ENCODE data around the gene SEMA3E. TPM values are rescaled to one million over a fixed set of nuclear protein-coding genes. Genes with fewer than 3 reads are reported as not detected.

Gene SEMA3E
- total RNA-seq, 2 donors from 2014 or later, result 339 to 438 TPM

DNA sequence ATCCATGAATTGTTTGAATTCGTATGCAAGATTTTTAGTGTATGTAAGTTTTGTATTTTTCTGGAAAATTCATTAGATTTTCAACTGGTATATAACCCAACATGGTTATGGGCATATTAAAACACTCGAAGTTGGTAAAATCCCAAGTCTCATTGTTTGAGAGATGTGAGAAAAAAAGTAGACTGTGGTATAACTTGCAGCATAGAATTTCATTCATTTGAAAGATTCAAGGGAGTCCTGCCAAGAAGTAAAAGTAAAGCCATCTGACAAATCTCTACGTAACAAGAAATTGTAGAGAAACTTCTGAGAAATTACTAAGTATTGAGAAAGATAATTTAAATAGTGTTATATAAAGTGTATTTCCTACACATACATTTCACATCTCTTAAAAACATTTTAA, 40.2 kb downstream of the SEMA3E start:
- no peaks in the 10 kb centered on the region for H3K27me3 ChIP-seq (ENCODE audit: control insufficient read depth, insufficient read depth, low read length, poor library complexity, severe bottlenecking)
- no peak for DNase-seq
- H3K36me3 ChIP-seq (ENCODE audit: control insufficient read depth, insufficient read depth, low read length), result peaks cover 22% of the 10 kb centered on the region
- peaks cover 29% of the 10 kb centered on the region for H3K36me3 Mint-ChIP-seq (ENCODE audit: low read depth)
- H3K9me3 Mint-ChIP-seq, result peaks cover 6% of the 10 kb centered on the region
- H3K27ac Mint-ChIP-seq, result no peak overlapping the region
- H3K9ac ChIP-seq (ENCODE audit: extremely low read depth, low read length, poor library complexity, severe bottlenecking), result no peak overlapping the region
- H3K27me3 Mint-ChIP-seq (ENCODE audit: insufficient read depth), result no peaks in the 10 kb centered on the region
- WGBS, 2 experiments (ENCODE audit: insufficient coverage in 1 of 2, insufficient read length in 1 of 2), result 80 to 94% methylated on average over 1 to 3 of the region's 3 CpGs
- peaks cover 12% of the 10 kb centered on the region for H3K4me1 Mint-ChIP-seq
- H3K4me3 ChIP-seq (ENCODE audit: low read length), result no peak overlapping the region
- no peak overlapping the region for H3K4me3 Mint-ChIP-seq
- H3K27ac ChIP-seq (ENCODE audit: low read depth, low read length), result no peak overlapping the region
- TF ChIP-seq, protein P1, sequence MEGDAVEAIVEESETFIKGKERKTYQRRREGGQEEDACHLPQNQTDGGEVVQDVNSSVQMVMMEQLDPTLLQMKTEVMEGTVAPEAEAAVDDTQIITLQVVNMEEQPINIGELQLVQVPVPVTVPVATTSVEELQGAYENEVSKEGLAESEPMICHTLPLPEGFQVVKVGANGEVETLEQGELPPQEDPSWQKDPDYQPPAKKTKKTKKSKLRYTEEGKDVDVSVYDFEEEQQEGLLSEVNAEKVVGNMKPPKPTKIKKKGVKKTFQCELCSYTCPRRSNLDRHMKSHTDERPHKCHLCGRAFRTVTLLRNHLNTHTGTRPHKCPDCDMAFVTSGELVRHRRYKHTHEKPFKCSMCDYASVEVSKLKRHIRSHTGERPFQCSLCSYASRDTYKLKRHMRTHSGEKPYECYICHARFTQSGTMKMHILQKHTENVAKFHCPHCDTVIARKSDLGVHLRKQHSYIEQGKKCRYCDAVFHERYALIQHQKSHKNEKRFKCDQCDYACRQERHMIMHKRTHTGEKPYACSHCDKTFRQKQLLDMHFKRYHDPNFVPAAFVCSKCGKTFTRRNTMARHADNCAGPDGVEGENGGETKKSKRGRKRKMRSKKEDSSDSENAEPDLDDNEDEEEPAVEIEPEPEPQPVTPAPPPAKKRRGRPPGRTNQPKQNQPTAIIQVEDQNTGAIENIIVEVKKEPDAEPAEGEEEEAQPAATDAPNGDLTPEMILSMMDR (conservative IDR thresholded peaks at IDR 0.05), result no peak
- H3K4me1 ChIP-seq (ENCODE audit: control insufficient read depth, insufficient read depth, low read length), result no peaks in the 10 kb centered on the region
- peaks cover 13% of the 10 kb centered on the region for H3K9me3 ChIP-seq (ENCODE audit: control insufficient read depth, low read length)

DNA sequence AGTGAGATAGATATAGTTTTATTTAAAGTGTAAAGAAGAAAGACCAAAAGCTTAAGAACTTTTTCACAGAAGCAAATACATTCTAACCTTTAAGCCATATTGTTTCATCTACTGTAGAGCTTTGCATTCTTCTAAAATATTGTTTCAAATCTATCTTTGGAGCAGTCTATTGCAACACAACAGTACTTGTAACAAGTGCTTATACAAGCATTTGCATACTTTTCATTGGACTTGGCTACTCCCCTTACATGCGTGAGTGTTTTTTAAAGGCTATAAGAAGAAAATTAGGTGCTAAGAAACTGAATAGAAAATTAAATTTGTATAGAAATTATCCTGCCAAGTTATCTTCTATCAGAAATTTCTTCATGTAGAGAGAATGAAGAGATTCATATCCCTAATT, 45.3 kb downstream of the SEMA3E start:
- 89% methylated on average over 1 of the region's 1 CpG; no CpG with 5 or more reads in 1 of the 2 experiments for WGBS, 2 experiments (ENCODE audit: insufficient coverage in 1 of 2, insufficient read length in 1 of 2)
- Histone ChIP-seq H3K9ac (ENCODE audit: extremely low read depth, low read length, poor library complexity, severe bottlenecking) (no peak overlapping the region), H3K27me3 (ENCODE audit: control insufficient read depth, insufficient read depth, low read length, poor library complexity, severe bottlenecking) (no peaks in the 10 kb centered on the region), H3K36me3 (ENCODE audit: control insufficient read depth, insufficient read depth, low read length) (peaks cover 31% of the 10 kb centered on the region), H3K27ac (ENCODE audit: low read depth, low read length) (no peak overlapping the region), H3K4me3 (ENCODE audit: low read length) (no peak overlapping the region), H3K4me1 (ENCODE audit: control insufficient read depth, insufficient read depth, low read length) (no peaks in the 10 kb centered on the region), H3K9me3 (ENCODE audit: control insufficient read depth, low read length) (peaks cover 13% of the 10 kb centered on the region)
- H3K27ac Mint-ChIP-seq, result no peak overlapping the region
- peaks cover 9% of the 10 kb centered on the region for H3K9me3 Mint-ChIP-seq
- H3K36me3 Mint-ChIP-seq (ENCODE audit: low read depth), result peaks cover 52% of the 10 kb centered on the region
- H3K27me3 Mint-ChIP-seq (ENCODE audit: insufficient read depth), result no peaks in the 10 kb centered on the region
- no peak for DNase-seq
- H3K4me3 Mint-ChIP-seq, result no peak overlapping the region
- TF ChIP-seq, protein P1 (conservative IDR thresholded peaks at IDR 0.05), result no peak
- peaks cover 6% of the 10 kb centered on the region for H3K4me1 Mint-ChIP-seq

DNA sequence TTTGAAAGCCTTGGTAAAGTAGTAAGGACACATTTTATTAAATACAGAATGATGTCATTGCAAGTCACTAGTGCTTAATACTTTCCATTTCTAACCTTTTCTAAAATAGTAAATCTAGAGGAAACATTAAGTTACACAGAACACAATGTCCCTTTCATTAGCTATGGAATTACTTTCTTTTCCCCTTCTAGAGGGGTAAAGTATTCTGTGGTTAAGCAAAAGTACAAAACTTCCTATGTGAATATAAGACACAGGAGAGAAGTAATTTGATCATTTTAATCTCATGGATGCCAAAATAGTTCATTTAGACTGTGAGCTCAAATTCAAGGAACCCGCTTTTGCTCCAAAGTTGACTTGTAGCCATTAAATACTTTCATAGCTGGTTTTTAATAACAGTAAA, 49.8 kb downstream of the SEMA3E start:
- Histone ChIP-seq H3K27me3 (ENCODE audit: control insufficient read depth, insufficient read depth, low read length, poor library complexity, severe bottlenecking) (no peaks in the 10 kb centered on the region), H3K4me1 (ENCODE audit: control insufficient read depth, insufficient read depth, low read length) (no peaks in the 10 kb centered on the region), H3K27ac (ENCODE audit: low read depth, low read length) (no peak overlapping the region), H3K9ac (ENCODE audit: extremely low read depth, low read length, poor library complexity, severe bottlenecking) (no peak overlapping the region), H3K9me3 (ENCODE audit: control insufficient read depth, low read length) (no peaks in the 10 kb centered on the region), H3K36me3 (ENCODE audit: control insufficient read depth, insufficient read depth, low read length) (peaks cover 13% of the 10 kb centered on the region), H3K4me3 (ENCODE audit: low read length) (no peak overlapping the region)
- H3K9me3 Mint-ChIP-seq, result peaks cover 2% of the 10 kb centered on the region
- no peaks in the 10 kb centered on the region for H3K4me1 Mint-ChIP-seq
- H3K36me3 Mint-ChIP-seq (ENCODE audit: low read depth), result peaks cover 23% of the 10 kb centered on the region
- H3K27ac Mint-ChIP-seq, result no peak overlapping the region
- TF ChIP-seq, protein P1 (conservative IDR thresholded peaks at IDR 0.05), result no peak
- no peak overlapping the region for H3K4me3 Mint-ChIP-seq
- no peak for DNase-seq
- WGBS, 2 experiments (ENCODE audit: insufficient coverage in 1 of 2, insufficient read length in 1 of 2), result 100% methylated on average over 1 of the region's 1 CpG; no CpG with 5 or more reads in 1 of the 2 experiments
- no peaks in the 10 kb centered on the region for H3K27me3 Mint-ChIP-seq (ENCODE audit: insufficient read depth)
